C4-2B (cell line): ENCODE results near the gene NT5DC3.

ENCODE experiments used
- ZFX ChIP-seq: fragments of 450-650 bp; IDR thresholded peaks from 2 replicates; pipeline ENCODE4 v1.6.1; 2017
- TF ChIP-seq, protein P1 (sequence below): fragments of 450-650 bp; conservative IDR thresholded peaks from 2 replicates; pipeline ENCODE4 v1.5.1; 2017; ENCODE audit warnings: mild to moderate bottlenecking

DNA sequence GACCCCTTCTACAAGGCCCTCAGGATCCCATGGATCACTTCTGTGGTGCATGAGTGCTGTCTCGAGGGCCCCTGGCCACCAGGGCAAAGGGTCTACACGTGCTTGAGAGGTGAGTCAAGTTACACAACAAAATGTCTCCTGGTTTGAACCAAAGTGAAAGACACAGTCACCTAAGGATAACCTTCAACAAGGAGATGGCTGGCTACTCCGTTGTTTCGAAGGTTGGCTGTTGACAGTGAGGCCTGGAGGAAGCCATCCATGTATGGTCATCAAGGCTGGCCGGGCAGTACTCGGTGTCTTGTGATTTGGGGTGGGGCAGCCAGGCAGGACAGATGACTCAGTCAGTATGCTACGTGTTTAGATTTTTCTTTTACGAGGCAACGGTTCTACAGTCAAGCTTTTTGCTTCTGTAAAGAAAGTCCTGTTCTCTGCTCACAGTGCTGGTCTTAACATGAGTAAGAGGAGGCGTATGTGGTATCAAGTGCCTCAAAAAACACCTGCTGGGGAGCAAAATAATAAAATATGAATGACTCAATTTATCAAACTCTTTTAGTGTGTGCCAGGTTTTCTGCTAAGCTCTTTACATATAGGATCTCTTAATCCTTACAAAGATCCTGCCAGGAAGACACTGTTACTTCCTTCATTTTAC is 18.0 kb upstream of the NT5DC3 start:
- TF ChIP-seq, protein P1, sequence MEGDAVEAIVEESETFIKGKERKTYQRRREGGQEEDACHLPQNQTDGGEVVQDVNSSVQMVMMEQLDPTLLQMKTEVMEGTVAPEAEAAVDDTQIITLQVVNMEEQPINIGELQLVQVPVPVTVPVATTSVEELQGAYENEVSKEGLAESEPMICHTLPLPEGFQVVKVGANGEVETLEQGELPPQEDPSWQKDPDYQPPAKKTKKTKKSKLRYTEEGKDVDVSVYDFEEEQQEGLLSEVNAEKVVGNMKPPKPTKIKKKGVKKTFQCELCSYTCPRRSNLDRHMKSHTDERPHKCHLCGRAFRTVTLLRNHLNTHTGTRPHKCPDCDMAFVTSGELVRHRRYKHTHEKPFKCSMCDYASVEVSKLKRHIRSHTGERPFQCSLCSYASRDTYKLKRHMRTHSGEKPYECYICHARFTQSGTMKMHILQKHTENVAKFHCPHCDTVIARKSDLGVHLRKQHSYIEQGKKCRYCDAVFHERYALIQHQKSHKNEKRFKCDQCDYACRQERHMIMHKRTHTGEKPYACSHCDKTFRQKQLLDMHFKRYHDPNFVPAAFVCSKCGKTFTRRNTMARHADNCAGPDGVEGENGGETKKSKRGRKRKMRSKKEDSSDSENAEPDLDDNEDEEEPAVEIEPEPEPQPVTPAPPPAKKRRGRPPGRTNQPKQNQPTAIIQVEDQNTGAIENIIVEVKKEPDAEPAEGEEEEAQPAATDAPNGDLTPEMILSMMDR = no peak
- TF ChIP-seq ZFX = no peak
